ENCODE results near the gene ZDHHC19.
"Not testable (repeated sequence)": the region's sequence is repeated elsewhere in the genome, so short reads cannot be mapped to it uniquely, and the experiment has no call there.

Gene ZDHHC19

DNA sequence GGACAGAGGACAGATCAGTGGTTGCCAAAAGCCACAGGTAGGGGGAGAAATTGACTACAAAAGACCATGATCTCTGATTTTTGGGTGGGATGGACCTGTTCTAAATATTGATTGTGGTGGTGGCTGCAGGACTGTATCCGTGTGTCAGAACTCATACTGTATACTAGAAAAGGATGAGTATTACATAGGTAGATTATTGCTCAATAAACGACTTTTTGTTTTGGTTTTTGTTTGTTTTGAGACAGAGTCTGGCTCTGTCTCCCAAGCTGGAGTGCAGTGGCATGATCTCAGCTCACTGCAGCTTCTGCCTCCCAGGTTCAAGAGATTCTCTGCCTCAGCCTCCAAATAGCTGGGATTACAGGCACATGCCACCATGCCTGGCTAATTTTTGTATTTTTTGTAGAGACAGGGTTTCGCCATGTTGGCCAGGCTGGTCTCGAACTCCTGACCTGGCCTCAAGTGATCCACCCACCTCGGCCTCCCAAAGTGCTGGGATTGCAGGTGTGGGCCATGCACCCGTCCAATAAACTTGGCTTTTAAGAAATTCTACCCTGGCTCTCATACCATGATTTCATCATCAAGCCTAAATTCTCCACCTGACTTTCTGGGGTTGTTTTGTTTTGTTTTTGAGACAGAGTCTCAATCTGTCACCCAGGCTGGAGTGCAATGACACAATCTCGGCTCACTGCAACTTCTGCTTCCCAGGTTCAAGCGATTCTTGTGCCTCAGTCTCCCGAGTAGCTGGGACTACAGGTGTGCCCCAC is 5.6 kb downstream of the ZDHHC19 start:
- H3K9ac ChIP-seq (ENCODE audit: low read length); H3K4me2 ChIP-seq (ENCODE audit: low read length); H3K27ac ChIP-seq (ENCODE audit: low read depth, low read length, poor library complexity, severe bottlenecking); H2AFZ ChIP-seq (ENCODE audit: low read length); H3K27me3 ChIP-seq (ENCODE audit: insufficient read depth, low read length); H3K79me2 ChIP-seq (ENCODE audit: insufficient read depth, low read length); H3K4me3 ChIP-seq (ENCODE audit: low read depth, low read length, poor library complexity, severe bottlenecking); H3F3A ChIP-seq (ENCODE audit: insufficient read depth, low read length); H3K36me3 ChIP-seq (ENCODE audit: insufficient read depth, low read length); H3K9me2 ChIP-seq (ENCODE audit: low read depth, low read length); H3K9me3 ChIP-seq (ENCODE audit: low read length); H4K20me1 ChIP-seq (ENCODE audit: insufficient read depth, low read length): not testable (repeated sequence)
- TF ChIP-seq, protein P1, sequence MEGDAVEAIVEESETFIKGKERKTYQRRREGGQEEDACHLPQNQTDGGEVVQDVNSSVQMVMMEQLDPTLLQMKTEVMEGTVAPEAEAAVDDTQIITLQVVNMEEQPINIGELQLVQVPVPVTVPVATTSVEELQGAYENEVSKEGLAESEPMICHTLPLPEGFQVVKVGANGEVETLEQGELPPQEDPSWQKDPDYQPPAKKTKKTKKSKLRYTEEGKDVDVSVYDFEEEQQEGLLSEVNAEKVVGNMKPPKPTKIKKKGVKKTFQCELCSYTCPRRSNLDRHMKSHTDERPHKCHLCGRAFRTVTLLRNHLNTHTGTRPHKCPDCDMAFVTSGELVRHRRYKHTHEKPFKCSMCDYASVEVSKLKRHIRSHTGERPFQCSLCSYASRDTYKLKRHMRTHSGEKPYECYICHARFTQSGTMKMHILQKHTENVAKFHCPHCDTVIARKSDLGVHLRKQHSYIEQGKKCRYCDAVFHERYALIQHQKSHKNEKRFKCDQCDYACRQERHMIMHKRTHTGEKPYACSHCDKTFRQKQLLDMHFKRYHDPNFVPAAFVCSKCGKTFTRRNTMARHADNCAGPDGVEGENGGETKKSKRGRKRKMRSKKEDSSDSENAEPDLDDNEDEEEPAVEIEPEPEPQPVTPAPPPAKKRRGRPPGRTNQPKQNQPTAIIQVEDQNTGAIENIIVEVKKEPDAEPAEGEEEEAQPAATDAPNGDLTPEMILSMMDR (IDR thresholded peaks at IDR 0.05; ENCODE audit: low read length): peak; percentile 28; the same call in 1 of the 2 replicates
- H3K4me1 ChIP-seq (ENCODE audit: insufficient read depth, low read length, severe bottlenecking): peaks cover 14% of the 10 kb centered on the region

DNA sequence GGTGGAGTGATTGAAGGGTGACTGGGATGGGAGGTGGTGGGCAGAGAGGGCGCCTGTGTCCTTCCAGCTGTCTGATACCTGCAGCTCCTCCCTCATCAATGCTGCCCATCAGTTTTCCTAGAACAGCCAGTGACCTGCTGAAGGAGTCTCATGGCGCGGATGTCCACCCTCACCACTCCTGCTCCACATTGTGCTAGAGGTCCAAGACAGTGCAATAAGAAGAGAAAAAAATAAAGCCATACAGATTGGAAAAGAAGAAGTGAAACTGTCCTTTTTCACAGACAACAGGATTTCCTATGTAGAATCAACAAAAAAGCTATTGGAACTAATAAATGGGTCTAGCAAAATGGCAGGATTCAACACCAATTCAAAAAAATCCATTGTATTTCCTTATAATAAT is 7.4 kb downstream of the ZDHHC19 start:
- Histone ChIP-seq H3K9ac (ENCODE audit: low read length) (no peak overlapping the region), H3K4me1 (ENCODE audit: insufficient read depth, low read length, severe bottlenecking) (peaks cover 14% of the 10 kb centered on the region), H3F3A (ENCODE audit: insufficient read depth, low read length) (no peaks in the 10 kb centered on the region), H3K9me3 (ENCODE audit: low read length) (no peaks in the 10 kb centered on the region), H4K20me1 (ENCODE audit: insufficient read depth, low read length) (no peaks in the 10 kb centered on the region), H3K9me2 (ENCODE audit: low read depth, low read length) (no peaks in the 10 kb centered on the region), H2AFZ (ENCODE audit: low read length) (no peak overlapping the region), H3K27me3 (ENCODE audit: insufficient read depth, low read length) (peaks cover 9% of the 10 kb centered on the region), H3K4me3 (ENCODE audit: low read depth, low read length, poor library complexity, severe bottlenecking) (no peak overlapping the region), H3K79me2 (ENCODE audit: insufficient read depth, low read length) (no peaks in the 10 kb centered on the region), H3K36me3 (ENCODE audit: insufficient read depth, low read length) (no peaks in the 10 kb centered on the region), H3K27ac (ENCODE audit: low read depth, low read length, poor library complexity, severe bottlenecking) (no peak overlapping the region), H3K4me2 (ENCODE audit: low read length) (no peak overlapping the region)
- TF ChIP-seq, protein P1 (IDR thresholded peaks at IDR 0.05; ENCODE audit: low read length): no peak
- no peak for TF ChIP-seq EZH2 (IDR thresholded peaks at IDR 0.05; ENCODE audit: borderline replicate concordance, low read length)

DNA sequence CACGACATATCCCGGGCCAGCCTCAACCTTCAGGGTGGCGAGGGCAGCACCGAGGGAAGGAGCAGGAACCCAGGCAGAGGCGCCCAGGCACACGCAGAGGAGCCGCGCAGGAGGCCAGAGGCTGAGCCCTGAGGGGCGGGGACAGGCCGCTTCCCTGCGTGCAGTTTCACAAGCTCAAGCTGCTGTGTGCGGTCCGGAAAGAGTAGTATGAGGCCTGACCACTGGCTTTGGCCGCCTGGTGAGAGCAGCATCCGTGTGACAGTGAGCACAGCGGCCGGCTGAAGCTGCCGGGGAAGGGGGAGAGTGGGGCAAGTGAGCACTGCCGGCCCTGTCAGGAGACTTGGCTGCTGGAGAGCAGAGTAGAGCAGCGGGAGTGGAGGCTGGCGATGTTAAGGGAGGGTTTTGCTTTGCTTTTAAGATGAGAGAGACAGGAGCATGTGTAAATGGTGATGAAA is 8.7 kb downstream of the ZDHHC19 start:
- Histone ChIP-seq H3K79me2 (ENCODE audit: insufficient read depth, low read length) (no peaks in the 10 kb centered on the region), H3K4me2 (ENCODE audit: low read length) (peak overlapping the region; percentile 46; the same call in 1 of the 2 replicates), H3K36me3 (ENCODE audit: insufficient read depth, low read length) (no peaks in the 10 kb centered on the region), H4K20me1 (ENCODE audit: insufficient read depth, low read length) (no peaks in the 10 kb centered on the region), H3F3A (ENCODE audit: insufficient read depth, low read length) (no peaks in the 10 kb centered on the region), H3K27me3 (ENCODE audit: insufficient read depth, low read length) (peaks cover 12% of the 10 kb centered on the region), H3K9ac (ENCODE audit: low read length) (no peak overlapping the region), H3K9me2 (ENCODE audit: low read depth, low read length) (no peaks in the 10 kb centered on the region), H3K27ac (ENCODE audit: low read depth, low read length, poor library complexity, severe bottlenecking) (no peak overlapping the region), H3K9me3 (ENCODE audit: low read length) (no peaks in the 10 kb centered on the region), H3K4me1 (ENCODE audit: insufficient read depth, low read length, severe bottlenecking) (peaks cover 7% of the 10 kb centered on the region), H2AFZ (ENCODE audit: low read length) (no peak overlapping the region), H3K4me3 (ENCODE audit: low read depth, low read length, poor library complexity, severe bottlenecking) (peak overlapping the region; percentile 7)
- TF ChIP-seq, protein P1 (IDR thresholded peaks at IDR 0.05; ENCODE audit: low read length): no peak
- TF ChIP-seq EZH2 (IDR thresholded peaks at IDR 0.05; ENCODE audit: borderline replicate concordance, low read length): no peak

Data from OCI-LY1 (cell line).